MM.1S (cell line): ENCODE data around the gene CYP26C1.

ENCODE experiments used
- EZH2phosphoT487 ChIP-seq: fragments of 300-600 bp; sonication (generic); IDR thresholded peaks from 2 replicates; pipeline ENCODE4 v1.6.1; 2018; ENCODE audit warnings: antibody characterized with exemption, low read length
- TF ChIP-seq, protein P1 (sequence below): fragments of 300-600 bp; sonication (generic); IDR thresholded peaks from 2 replicates; pipeline ENCODE4 v1.5.1; 2016; ENCODE audit warnings: antibody characterized with exemption, low read length, mixed read lengths

- TF ChIP-seq, protein P1, sequence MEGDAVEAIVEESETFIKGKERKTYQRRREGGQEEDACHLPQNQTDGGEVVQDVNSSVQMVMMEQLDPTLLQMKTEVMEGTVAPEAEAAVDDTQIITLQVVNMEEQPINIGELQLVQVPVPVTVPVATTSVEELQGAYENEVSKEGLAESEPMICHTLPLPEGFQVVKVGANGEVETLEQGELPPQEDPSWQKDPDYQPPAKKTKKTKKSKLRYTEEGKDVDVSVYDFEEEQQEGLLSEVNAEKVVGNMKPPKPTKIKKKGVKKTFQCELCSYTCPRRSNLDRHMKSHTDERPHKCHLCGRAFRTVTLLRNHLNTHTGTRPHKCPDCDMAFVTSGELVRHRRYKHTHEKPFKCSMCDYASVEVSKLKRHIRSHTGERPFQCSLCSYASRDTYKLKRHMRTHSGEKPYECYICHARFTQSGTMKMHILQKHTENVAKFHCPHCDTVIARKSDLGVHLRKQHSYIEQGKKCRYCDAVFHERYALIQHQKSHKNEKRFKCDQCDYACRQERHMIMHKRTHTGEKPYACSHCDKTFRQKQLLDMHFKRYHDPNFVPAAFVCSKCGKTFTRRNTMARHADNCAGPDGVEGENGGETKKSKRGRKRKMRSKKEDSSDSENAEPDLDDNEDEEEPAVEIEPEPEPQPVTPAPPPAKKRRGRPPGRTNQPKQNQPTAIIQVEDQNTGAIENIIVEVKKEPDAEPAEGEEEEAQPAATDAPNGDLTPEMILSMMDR: no peak
- TF ChIP-seq EZH2phosphoT487: no peak
Observed at GRCh38 chr10:93063144-93063976, 2.8 kb downstream of the CYP26C1 start.
